ENCODE data around the gene MSANTD2.

Gene MSANTD2

DNA sequence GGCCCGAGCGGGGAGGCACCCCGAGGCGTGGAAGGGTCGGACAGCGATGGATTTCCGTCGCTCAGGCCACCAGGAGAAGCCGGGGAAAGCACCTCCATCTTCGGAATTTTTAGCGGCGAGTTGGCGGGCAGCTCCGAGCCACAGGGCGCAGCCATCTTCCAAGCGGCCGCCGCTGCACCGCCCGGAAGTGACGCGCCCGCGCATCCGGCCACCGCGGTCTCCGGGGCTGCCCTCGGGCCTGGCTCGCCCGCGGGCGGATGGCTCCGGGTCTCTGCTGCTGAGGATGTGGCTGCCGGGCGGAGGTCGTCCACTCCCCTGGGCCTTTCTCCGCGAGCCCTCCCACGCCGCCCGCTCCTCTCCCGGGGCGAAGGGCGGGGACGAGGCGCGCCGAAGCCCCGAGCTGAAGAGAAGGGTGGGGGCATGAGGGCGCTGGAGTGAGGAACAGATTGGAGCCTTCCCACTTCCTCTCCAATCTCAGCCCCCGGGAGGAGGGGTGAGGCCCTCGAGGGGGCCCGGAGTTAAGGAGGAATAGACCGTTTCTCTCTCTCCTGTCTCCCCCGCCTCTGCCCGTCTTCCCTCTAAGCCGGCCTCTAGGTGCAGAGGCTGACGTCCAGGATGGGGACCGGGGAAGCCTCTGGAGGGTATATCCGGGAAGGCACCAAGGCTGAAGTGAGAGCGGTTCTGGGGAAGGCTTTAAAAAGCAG is at the start of gene MSANTD2:
TSS of gene MSANTD2 (minus strand) at position 181 of the 704 bp plus-strand sequence. CDS start at position 155, 26 bp downstream.
- peak within 1 kb of the TSS; percentile 96 to 99 for H3K27ac ChIP-seq
- peak within 1 kb of the TSS; percentile 98 for H3K4me3 ChIP-seq
- TF ChIP-seq, protein P1, sequence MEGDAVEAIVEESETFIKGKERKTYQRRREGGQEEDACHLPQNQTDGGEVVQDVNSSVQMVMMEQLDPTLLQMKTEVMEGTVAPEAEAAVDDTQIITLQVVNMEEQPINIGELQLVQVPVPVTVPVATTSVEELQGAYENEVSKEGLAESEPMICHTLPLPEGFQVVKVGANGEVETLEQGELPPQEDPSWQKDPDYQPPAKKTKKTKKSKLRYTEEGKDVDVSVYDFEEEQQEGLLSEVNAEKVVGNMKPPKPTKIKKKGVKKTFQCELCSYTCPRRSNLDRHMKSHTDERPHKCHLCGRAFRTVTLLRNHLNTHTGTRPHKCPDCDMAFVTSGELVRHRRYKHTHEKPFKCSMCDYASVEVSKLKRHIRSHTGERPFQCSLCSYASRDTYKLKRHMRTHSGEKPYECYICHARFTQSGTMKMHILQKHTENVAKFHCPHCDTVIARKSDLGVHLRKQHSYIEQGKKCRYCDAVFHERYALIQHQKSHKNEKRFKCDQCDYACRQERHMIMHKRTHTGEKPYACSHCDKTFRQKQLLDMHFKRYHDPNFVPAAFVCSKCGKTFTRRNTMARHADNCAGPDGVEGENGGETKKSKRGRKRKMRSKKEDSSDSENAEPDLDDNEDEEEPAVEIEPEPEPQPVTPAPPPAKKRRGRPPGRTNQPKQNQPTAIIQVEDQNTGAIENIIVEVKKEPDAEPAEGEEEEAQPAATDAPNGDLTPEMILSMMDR (IDR thresholded peaks at IDR 0.05): no peak
- DNase-seq (ENCODE audit: low spot score): peak; percentile 90

DNA sequence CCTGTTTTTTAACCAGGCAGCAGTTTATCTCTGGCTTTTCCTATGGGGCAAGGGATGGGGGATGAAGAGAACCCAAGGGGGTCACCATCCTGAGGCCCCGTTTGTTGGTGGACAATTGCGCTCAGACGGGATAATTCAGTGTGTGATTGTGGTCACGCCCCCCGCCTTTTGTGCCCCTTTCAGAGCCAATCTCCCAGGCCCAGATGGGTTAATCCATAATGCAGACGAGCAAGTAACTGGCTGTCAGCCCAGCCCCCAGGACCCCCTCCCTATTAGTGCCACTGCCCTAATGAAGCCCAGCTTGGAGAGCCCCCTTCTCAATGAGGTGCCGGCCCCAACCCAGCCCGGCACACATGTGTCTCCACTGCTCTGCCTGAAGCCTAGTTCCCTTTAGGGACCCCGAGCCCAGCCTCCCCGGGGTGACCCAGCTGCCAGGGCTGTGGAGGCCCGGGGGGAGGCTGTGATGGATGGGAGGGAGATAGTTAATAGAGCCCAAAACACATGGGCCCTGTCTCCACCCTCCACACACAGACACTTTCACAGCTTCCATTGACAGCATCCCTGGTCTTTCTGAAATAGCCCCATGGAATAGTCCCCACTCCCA is 46.0 kb upstream of the MSANTD2 start:
- Histone ChIP-seq H3K4me3 (no peak overlapping the region), H3K27ac (no peak overlapping the region)
- DNase-seq (ENCODE audit: low spot score): peak; percentile 38
- TF ChIP-seq, protein P1 (IDR thresholded peaks at IDR 0.05): no peak

DNA sequence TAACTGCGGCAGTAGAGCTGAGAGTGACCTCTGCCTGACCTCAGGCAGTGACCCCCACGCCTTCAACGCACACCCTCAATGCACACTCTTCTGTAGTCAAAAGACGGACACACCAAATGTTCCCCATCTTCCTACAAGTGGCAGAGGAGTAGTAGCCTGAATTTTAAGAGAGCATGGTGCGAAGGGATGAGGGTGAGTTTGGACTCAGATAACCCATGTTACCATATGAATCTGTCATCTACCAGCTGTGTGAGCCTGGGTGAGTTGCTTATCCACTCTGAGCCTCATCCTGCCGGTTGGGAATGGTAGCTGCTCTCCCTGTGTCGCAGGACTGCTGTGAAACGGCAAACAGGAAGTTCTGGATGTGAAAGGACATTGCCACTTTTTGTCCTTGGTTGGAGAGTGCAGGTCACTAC is 44.5 kb upstream of the MSANTD2 start:
- Histone ChIP-seq H3K27ac (no peak overlapping the region), H3K4me3 (no peak overlapping the region)
- TF ChIP-seq, protein P1 (IDR thresholded peaks at IDR 0.05): no peak
- DNase-seq (ENCODE audit: low spot score): peak; percentile 57

DNA sequence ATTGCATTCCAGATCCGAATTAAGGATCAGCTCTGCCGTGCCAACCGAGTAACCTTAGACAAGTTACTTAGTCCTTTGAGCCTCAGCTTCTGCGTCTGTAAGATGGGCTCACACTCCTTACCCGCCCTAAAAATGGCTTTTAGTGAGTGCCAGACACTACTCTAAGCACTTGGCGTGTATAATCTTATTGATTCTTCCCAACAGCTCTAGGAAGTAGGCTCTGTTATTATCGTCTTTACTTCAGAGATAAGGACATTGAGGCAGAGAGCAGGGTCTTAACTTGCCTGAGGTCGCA is 43.4 kb upstream of the MSANTD2 start:
- no peak for DNase-seq (ENCODE audit: low spot score)
- no peak overlapping the region for H3K4me3 ChIP-seq
- TF ChIP-seq, protein P1 (IDR thresholded peaks at IDR 0.05): no peak
- no peak overlapping the region for H3K27ac ChIP-seq

DNA sequence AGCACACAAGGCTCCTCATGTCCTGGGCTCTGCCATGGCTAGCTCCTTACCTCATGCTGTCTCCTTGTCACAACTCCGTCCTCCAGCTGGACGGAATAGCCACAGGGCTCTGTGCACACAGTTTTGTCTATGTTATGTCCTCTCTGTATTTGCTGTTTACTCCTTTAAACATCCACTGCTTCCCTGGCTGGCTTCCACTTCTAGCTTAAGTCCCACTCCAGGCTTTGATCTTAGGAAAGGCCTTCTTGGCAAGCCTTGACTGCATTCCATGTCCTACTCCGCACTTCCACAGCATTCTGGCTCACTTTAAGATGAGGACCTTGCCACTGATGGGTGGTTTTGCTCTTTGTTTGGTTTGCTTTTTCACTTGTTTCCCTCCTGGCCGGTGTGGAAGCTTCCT is 42.1 kb upstream of the MSANTD2 start:
- Histone ChIP-seq H3K27ac (no peak overlapping the region), H3K4me3 (no peak overlapping the region)
- peak; percentile 43 for DNase-seq (ENCODE audit: low spot score)
- TF ChIP-seq, protein P1 (IDR thresholded peaks at IDR 0.05): no peak

DNA sequence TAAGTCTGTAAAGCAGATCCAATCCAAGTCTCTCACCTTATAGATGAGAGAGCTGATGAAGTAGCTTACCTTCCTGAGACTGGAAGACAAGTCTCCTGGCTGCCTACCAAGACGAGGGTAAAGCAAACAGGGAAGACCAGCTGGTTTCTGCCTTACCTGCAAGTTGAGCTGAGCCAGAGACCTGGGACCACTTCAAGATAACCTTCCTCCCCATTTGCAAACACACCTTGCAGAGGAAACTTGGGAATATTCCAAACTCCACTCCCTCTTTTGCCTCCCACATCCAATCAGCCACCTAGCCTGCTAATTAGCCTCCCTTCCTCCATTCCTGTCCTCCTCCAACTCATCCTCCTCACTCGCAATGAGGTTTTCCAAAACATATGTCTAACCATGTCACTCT is 41.6 kb upstream of the MSANTD2 start:
- no peak overlapping the region for H3K27ac ChIP-seq
- TF ChIP-seq, protein P1 (IDR thresholded peaks at IDR 0.05): no peak
- H3K4me3 ChIP-seq: no peak overlapping the region
- peak; percentile 26 for DNase-seq (ENCODE audit: low spot score)

DNA sequence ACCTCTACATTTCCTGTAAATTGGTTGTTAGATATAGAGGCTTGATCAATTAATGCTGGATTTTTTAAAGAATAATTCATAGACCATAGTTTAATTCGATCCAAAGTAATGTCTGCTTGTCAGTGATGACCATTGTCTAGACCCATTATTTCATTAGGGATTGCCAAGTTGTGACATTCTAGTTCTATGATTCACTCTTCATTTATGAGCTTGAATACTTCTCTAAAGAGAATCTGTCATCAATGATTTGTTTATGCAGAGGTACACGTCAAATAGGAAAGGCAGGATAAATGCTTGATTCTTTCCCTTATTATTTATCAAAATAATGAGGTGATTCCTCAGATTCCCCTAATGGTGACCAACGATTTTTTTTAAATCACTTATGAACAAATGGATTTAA is 41.0 kb upstream of the MSANTD2 start:
- no peak overlapping the region for H3K4me3 ChIP-seq
- no peak for DNase-seq (ENCODE audit: low spot score)
- no peak overlapping the region for H3K27ac ChIP-seq
- TF ChIP-seq, protein P1 (IDR thresholded peaks at IDR 0.05): no peak
